HEK293 (cell line): ENCODE data around the gene HGS.
A peak's percentile ranks its signal among the peaks of the same experiment; 100 is the strongest.

ENCODE experiments used
- MEIS1 ChIP-seq: sonication (generic); formaldehyde crosslinking; IDR thresholded peaks from 2 replicates; pipeline ENCODE4 v1.8.1; 2022; ENCODE audit warnings: missing genetic modification reagents, mild to moderate bottlenecking, borderline replicate concordance
- RBAK ChIP-seq: fragments of 450-650 bp; formaldehyde crosslinking; IDR thresholded peaks from 2 replicates; pipeline ENCODE4 v1.5.1; 2016; ENCODE audit warnings: missing biosample characterization, missing genetic modification characterization
- SP2 ChIP-seq: fragments of 450-650 bp; formaldehyde crosslinking; IDR thresholded peaks from 2 replicates; pipeline ENCODE4 v1.5.1; 2016; ENCODE audit warnings: missing biosample characterization, missing genetic modification characterization
- TSHZ1 ChIP-seq: fragments of 450-650 bp; formaldehyde crosslinking; IDR thresholded peaks from 2 replicates; pipeline ENCODE4 v1.5.1; 2016; ENCODE audit warnings: missing biosample characterization, missing genetic modification characterization, borderline replicate concordance
- ZBTB44 ChIP-seq: fragments of 450-650 bp; IDR thresholded peaks from 2 replicates; pipeline ENCODE4 v1.5.1; 2018; ENCODE audit warnings: missing biosample characterization, mild to moderate bottlenecking, missing genetic modification characterization
- ZFHX2 ChIP-seq: fragments of 450-650 bp; formaldehyde crosslinking; conservative IDR thresholded peaks from 2 replicates; pipeline ENCODE4 v1.5.1; 2016; ENCODE audit warnings: missing biosample characterization, missing genetic modification characterization
- ZNF132 ChIP-seq: fragments of 450-650 bp; formaldehyde crosslinking; IDR thresholded peaks from 2 replicates; pipeline ENCODE4 v1.5.1; 2017; ENCODE audit warnings: missing biosample characterization, missing genetic modification characterization, borderline replicate concordance
- ZNF280D ChIP-seq: fragments of 450-650 bp; formaldehyde crosslinking; IDR thresholded peaks from 2 replicates; pipeline ENCODE4 v1.5.1; 2016; ENCODE audit warnings: missing biosample characterization, missing genetic modification characterization
- ZNF449 ChIP-seq: fragments of 450-650 bp; formaldehyde crosslinking; IDR thresholded peaks from 2 replicates; pipeline ENCODE4 v1.5.1; 2017; ENCODE audit warnings: missing biosample characterization, mild to moderate bottlenecking, missing genetic modification characterization, moderate library complexity
- ZNF48 ChIP-seq: fragments of 450-650 bp; formaldehyde crosslinking; IDR thresholded peaks from 2 replicates; pipeline ENCODE4 v1.5.1; 2016; ENCODE audit warnings: missing biosample characterization, missing genetic modification characterization
- ZNF514 ChIP-seq: fragments of 450-650 bp; formaldehyde crosslinking; IDR thresholded peaks from 2 replicates; pipeline ENCODE4 v1.5.1; 2016; ENCODE audit warnings: missing biosample characterization, missing genetic modification characterization
- ZNF521 ChIP-seq: fragments of 450-650 bp; formaldehyde crosslinking; IDR thresholded peaks from 2 replicates; pipeline ENCODE4 v1.5.1; 2017; ENCODE audit warnings: missing biosample characterization, mild to moderate bottlenecking, missing genetic modification characterization
- ZNF658 ChIP-seq: fragments of 450-650 bp; formaldehyde crosslinking; IDR thresholded peaks from 2 replicates; pipeline ENCODE4; 2016; ENCODE audit warnings: missing biosample characterization, missing genetic modification characterization
- TF ChIP-seq, protein P1 (sequence below): fragments of 450-650 bp; formaldehyde crosslinking; IDR thresholded peaks from 2 replicates; pipeline ENCODE4 v1.5.1; 2016; ENCODE audit warnings: missing biosample characterization, missing genetic modification characterization
- TF ChIP-seq, protein P2 (sequence below): fragments of 450-650 bp; formaldehyde crosslinking; IDR thresholded peaks from 2 replicates; pipeline ENCODE4 v1.5.1; 2016; ENCODE audit warnings: missing biosample characterization, missing genetic modification characterization
- TF ChIP-seq, protein P3 (sequence below): sonication (generic); formaldehyde crosslinking; IDR thresholded peaks from 2 replicates; pipeline ENCODE4 v1.8.1; 2022; ENCODE audit warnings: mild to moderate bottlenecking, moderate library complexity, missing genetic modification reagents

Gene HGS

GRCh38 chr17:81667754-81668153 is 16.1 kb upstream of the HGS start (continued):
- TF ChIP-seq ZNF280D = no peak
- TF ChIP-seq, protein P1, sequence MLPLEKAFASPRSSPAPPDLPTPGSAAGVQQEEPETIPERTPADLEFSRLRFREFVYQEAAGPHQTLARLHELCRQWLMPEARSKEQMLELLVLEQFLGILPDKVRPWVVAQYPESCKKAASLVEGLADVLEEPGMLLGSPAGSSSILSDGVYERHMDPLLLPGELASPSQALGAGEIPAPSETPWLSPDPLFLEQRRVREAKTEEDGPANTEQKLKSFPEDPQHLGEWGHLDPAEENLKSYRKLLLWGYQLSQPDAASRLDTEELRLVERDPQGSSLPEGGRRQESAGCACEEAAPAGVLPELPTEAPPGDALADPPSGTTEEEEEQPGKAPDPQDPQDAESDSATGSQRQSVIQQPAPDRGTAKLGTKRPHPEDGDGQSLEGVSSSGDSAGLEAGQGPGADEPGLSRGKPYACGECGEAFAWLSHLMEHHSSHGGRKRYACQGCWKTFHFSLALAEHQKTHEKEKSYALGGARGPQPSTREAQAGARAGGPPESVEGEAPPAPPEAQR (tag by site-specific recombination) = no peak
- no peak for TF ChIP-seq ZNF48 (tag by site-specific recombination)
- TF ChIP-seq ZNF658 (tag by site-specific recombination) = no peak
- no peak for TF ChIP-seq ZNF514 (tag by site-specific recombination)
- TF ChIP-seq, protein P2, sequence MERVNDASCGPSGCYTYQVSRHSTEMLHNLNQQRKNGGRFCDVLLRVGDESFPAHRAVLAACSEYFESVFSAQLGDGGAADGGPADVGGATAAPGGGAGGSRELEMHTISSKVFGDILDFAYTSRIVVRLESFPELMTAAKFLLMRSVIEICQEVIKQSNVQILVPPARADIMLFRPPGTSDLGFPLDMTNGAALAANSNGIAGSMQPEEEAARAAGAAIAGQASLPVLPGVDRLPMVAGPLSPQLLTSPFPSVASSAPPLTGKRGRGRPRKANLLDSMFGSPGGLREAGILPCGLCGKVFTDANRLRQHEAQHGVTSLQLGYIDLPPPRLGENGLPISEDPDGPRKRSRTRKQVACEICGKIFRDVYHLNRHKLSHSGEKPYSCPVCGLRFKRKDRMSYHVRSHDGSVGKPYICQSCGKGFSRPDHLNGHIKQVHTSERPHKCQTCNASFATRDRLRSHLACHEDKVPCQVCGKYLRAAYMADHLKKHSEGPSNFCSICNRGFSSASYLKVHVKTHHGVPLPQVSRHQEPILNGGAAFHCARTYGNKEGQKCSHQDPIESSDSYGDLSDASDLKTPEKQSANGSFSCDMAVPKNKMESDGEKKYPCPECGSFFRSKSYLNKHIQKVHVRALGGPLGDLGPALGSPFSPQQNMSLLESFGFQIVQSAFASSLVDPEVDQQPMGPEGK = no peak
- peak; percentile 15; the same call in 1 of the 2 replicates for TF ChIP-seq SP2
- TF ChIP-seq ZFHX2 (tag by site-specific recombination) = 0 out of 2 replicates have a peak, but pooled peaks have one; percentile 20
- no peak for TF ChIP-seq ZNF132 (tag by site-specific recombination)
- no peak for TF ChIP-seq ZNF521
- TF ChIP-seq ZNF449 (tag by site-specific recombination) = no peak
- TF ChIP-seq TSHZ1 (tag by site-specific recombination) = no peak
- no peak for TF ChIP-seq ZBTB44 (tag by site-specific recombination)
- no peak for TF ChIP-seq RBAK (tag by site-specific recombination)
- TF ChIP-seq, protein P3, sequence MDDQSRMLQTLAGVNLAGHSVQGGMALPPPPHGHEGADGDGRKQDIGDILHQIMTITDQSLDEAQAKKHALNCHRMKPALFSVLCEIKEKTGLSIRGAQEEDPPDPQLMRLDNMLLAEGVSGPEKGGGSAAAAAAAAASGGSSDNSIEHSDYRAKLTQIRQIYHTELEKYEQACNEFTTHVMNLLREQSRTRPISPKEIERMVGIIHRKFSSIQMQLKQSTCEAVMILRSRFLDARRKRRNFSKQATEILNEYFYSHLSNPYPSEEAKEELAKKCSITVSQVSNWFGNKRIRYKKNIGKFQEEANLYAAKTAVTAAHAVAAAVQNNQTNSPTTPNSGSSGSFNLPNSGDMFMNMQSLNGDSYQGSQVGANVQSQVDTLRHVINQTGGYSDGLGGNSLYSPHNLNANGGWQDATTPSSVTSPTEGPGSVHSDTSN (CRISPR knock-in tag) = no peak
- no peak for TF ChIP-seq MEIS1
- TF ChIP-seq, all 188 proteins: peak for 4
